HG03521 (cell line): ENCODE data around the gene PRR33.
A peak's percentile ranks its signal among the peaks of the same experiment; 100 is the strongest.
"Not testable (repeated sequence)": the region's sequence is repeated elsewhere in the genome, so short reads cannot be mapped to it uniquely, and the experiment has no call there.

Source experiments
- ATAC-seq: cut with Tn5 transposase; IDR thresholded peaks from one replicate; pipeline ENCODE4 v1.9.1; 2021; ENCODE audit warnings: mild to moderate bottlenecking, moderate library complexity; ENCODE audit not compliant: unreplicated experiment

The PRR33 gene

GRCh38 chr11:1889941-1890855 is 1.5 kb downstream of the PRR33 start:
- no peak for ATAC-seq

- ATAC-seq = no peak
These were observed 2.3 kb downstream of the PRR33 start for GRCh38 chr11:1889224-1889930.

GRCh38 chr11:1888811-1889210 is 2.9 kb downstream of the PRR33 start:
- ATAC-seq = no peak

- no peak for ATAC-seq
These were observed 3.3 kb downstream of the PRR33 start for GRCh38 chr11:1888347-1888753.

- no peak for ATAC-seq
These were observed 4.0 kb downstream of the PRR33 start for GRCh38 chr11:1887451-1888346.

GRCh38 chr11:1886551-1886950 is 5.1 kb downstream of the PRR33 start:
- ATAC-seq = not testable (repeated sequence)

GRCh38 chr11:1884303-1884700 is 7.4 kb downstream of the PRR33 start:
- no peak for ATAC-seq

GRCh38 chr11:1883346-1884302 is 8.1 kb downstream of the PRR33 start:
- no peak for ATAC-seq

- ATAC-seq = peak; percentile 53
These were observed 9.1 kb downstream of the PRR33 start for GRCh38 chr11:1882265-1883238.

- no peak for ATAC-seq
These were observed 10.0 kb downstream of the PRR33 start for GRCh38 chr11:1881442-1882264.

GRCh38 chr11:1880746-1881441 is 10.8 kb downstream of the PRR33 start:
- ATAC-seq = no peak

GRCh38 chr11:1879941-1880720 is 11.6 kb downstream of the PRR33 start:
- no peak for ATAC-seq

- ATAC-seq = no peak
These were observed 12.3 kb downstream of the PRR33 start for GRCh38 chr11:1879342-1879940.

GRCh38 chr11:1878137-1879031 is 13.3 kb downstream of the PRR33 start:
- ATAC-seq = no peak
